GM19372 (cell line): ENCODE measurements around the gene FGF5.

Experiments
- ATAC-seq: cut with Tn5 transposase; IDR thresholded peaks from one replicate; pipeline ENCODE4 v1.9.1; 2021; ENCODE audit warnings: mild to moderate bottlenecking, low read depth, moderate library complexity; ENCODE audit not compliant: unreplicated experiment

The FGF5 gene

GRCh38 chr4:80333121-80333520 lies 66.7 kb downstream of the FGF5 start:
- ATAC-seq: no peak

DNA sequence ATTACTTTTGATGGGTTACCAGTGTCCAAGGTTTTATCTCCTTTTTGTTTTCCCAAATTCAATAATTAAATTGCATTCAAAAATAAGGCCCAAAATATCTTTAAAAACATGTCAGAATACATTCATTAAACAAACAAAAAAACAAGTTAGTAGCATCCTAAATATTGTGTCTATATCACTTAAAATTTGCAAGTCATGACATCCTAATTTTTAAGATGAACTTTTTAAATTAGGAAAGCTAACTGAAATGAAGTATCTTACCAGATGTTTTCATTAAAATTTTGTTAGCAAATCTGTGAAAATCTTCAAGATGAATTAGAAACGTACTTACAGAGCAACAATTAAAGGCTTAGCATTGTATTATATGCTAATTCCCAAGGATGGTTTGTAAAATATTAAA lies 68.1 kb downstream of the FGF5 start:
- ATAC-seq: no peak

DNA sequence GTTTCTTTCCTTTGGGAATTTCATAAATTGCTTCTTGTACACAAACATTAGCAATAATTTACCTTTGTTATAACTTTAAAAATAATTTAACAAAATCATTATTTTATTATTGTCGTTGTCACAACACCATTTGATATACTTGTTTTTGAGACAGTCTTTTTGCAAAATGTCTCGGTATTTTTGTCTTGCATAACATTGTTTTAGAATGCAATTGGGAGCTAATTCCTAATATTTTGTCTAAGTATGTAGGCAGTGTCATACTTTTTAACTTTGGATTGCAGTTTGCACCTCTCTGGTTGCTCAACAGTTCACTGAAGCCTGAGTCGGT lies 68.7 kb downstream of the FGF5 start:
- ATAC-seq: no peak

- ATAC-seq: peak; percentile 96
Measured at GRCh38 chr4:80335554-80336358, 69.3 kb downstream of the FGF5 start, which contains the start of gene CFAP299. TSS of gene CFAP299 (plus strand) at chr4:80335730.

GRCh38 chr4:80336582-80336981 lies 70.1 kb downstream of the FGF5 start:
- ATAC-seq: no peak

- ATAC-seq: no peak
Measured at GRCh38 chr4:80340036-80340435, 73.6 kb downstream of the FGF5 start.
